Fibroblast of skin of left biceps (primary cell): ENCODE data around the gene SH3BP5.
A peak's percentile ranks its signal among the peaks of the same experiment; 100 is the strongest.

ENCODE experiments used
- DNase-seq, 2 experiments: peaks; one replicate each; pipeline ENCODE4 v3.0.0-alpha.2; 2013; ENCODE audit warnings: low read depth in 2 of 2

The SH3BP5 gene

DNA sequence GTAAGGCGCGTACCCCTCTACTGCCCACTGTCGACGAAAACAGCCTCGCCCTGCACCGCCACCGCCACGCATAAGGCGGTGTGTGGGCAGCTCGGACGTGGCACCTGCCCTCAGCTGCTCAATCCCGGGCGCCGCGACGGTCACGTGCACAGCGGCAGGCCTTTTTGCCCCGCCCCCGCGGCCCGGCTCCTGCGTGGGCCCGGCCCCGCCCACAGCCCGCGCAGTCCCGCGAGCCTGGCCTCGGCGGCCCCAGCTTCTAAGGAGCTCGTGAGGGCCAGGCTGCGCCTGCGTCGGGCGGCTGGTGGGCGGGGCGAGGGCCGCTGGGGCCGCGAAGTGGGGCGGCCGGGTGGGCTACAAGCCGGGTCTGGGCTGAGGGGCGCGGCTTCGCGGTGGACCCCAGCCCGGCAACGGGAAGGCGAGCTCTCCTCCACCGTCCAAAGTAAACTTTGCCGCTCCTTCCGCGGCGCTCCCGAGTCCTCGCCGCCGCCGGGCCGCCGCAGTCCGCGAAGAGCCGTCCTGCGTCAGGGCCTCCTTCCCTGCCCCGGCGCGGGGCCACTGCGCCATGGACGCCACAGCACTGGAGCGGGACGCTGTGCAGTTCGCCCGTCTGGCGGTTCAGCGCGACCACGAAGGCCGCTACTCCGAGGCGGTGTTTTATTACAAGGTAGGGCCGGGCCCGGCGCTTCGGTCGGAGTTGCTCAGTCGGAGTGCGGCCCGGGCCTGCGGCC is 126.3 kb downstream of the SH3BP5 start, which contains the start of gene CAPN7:
TSS of gene CAPN7 (plus strand) at position 313 of the 728 bp plus-strand sequence. CDS start at position 563, 250 bp downstream.
- peak; percentile 79 to 81 for DNase-seq

DNA sequence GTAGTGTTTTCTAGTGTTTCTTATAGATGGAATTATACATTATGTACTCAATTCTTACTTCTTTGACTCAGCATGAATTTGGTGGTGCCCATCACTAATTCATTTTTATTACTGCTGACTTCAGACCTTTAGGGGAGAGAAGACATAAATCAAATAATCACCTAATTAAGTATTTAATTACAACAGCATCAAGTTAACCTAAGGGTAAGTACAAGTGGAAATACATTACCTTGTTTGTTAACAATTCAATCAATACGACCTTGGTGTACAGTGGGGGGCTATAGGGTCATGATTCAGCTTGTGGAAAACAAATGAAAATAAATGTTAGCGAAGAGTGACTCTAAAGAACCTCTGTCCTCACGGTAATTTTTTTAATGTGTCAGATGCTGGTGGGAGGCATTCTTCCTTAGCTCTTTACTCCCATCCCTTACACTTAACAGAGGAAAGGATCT is 126.9 kb downstream of the SH3BP5 start:
- DNase-seq, result no peak
